Trophoblast cell (in vitro differentiated cells and primary cell): ENCODE data around the gene KIF18B.

Experiments used
- DNase-seq, 2 donors: peaks; one replicate each; pipeline ENCODE4 v3.0.0-alpha.2; 2016
- H2AFZ ChIP-seq: 2 replicates; pipeline ENCODE4 v1.6.1; 2013; ENCODE audit warnings: low read length, moderate library complexity, mild to moderate bottlenecking; ENCODE audit not compliant: insufficient read depth, poor library complexity
- H2AK5ac ChIP-seq: 2 replicates; pipeline ENCODE4 v1.6.1; 2013; ENCODE audit warnings: mild to moderate bottlenecking, low read length
- H2BK120ac ChIP-seq: 2 replicates; pipeline ENCODE4 v1.6.1; 2013; ENCODE audit warnings: low read length, mild to moderate bottlenecking, moderate library complexity; ENCODE audit not compliant: insufficient read depth, poor library complexity
- H2BK12ac ChIP-seq: 2 replicates; pipeline ENCODE4 v1.6.1; 2013; ENCODE audit warnings: mild to moderate bottlenecking, low read length, moderate library complexity
- H2BK5ac ChIP-seq: 2 replicates; pipeline ENCODE4 v1.6.1; 2013; ENCODE audit warnings: low read length, low read depth, moderate library complexity, mild to moderate bottlenecking; ENCODE audit not compliant: poor library complexity
- H3K14ac ChIP-seq: 2 replicates; pipeline ENCODE4 v1.6.1; 2013; ENCODE audit warnings: mild to moderate bottlenecking, low read length
- H3K18ac ChIP-seq: 2 replicates; pipeline ENCODE4 v1.6.1; 2013; ENCODE audit warnings: mild to moderate bottlenecking, low read length
- H3K23ac ChIP-seq: 2 replicates; pipeline ENCODE4 v1.6.1; 2013; ENCODE audit warnings: low read length
- H3K27ac ChIP-seq: 2 replicates; pipeline ENCODE4 v1.5.1; 2013; ENCODE audit warnings: low read depth, mild to moderate bottlenecking, inconsistent platforms, low read length, moderate library complexity
- H3K27me3 ChIP-seq: 2 replicates; pipeline ENCODE4 v1.6.1; 2013; ENCODE audit warnings: inconsistent platforms, mild to moderate bottlenecking, low read length, moderate library complexity; ENCODE audit not compliant: insufficient read depth
- H3K36me3 ChIP-seq, 2 experiments: 1 replicate in 1 of 2; 2 replicates in 1 of 2; pipeline ENCODE4 v1.6.1; 2013; ENCODE audit warnings: low read length in 2 of 2, mild to moderate bottlenecking in 2 of 2, moderate library complexity in 1 of 2; ENCODE audit not compliant: insufficient read depth in 2 of 2, control insufficient read depth in 1 of 2
- H3K4ac ChIP-seq: 2 replicates; pipeline ENCODE4 v1.6.1; 2013; ENCODE audit warnings: low read depth, mild to moderate bottlenecking, low read length, moderate library complexity
- H3K4me1 ChIP-seq, 2 experiments: 1 replicate in 1 of 2; 2 replicates in 1 of 2; pipeline ENCODE4 v1.6.1; 2013; ENCODE audit warnings: low read length in 2 of 2, mild to moderate bottlenecking in 2 of 2, moderate library complexity in 1 of 2; ENCODE audit not compliant: insufficient read depth in 2 of 2, control insufficient read depth in 1 of 2
- H3K4me2 ChIP-seq: 2 replicates; pipeline ENCODE4 v1.6.1; 2013; ENCODE audit warnings: inconsistent platforms, mild to moderate bottlenecking, low read length, moderate library complexity
- H3K4me3 ChIP-seq: 2 replicates; pipeline ENCODE4 v1.5.1; 2013; ENCODE audit warnings: mild to moderate bottlenecking, low read depth, low read length, inconsistent platforms
- H3K79me1 ChIP-seq: one replicate; pipeline ENCODE4 v1.6.1; 2013; ENCODE audit warnings: low read length
- H3K79me2 ChIP-seq: 2 replicates; pipeline ENCODE4 v1.6.1; 2013; ENCODE audit warnings: low read length, mild to moderate bottlenecking; ENCODE audit not compliant: control insufficient read depth, insufficient read depth, poor library complexity
- H3K9ac ChIP-seq: 2 replicates; pipeline ENCODE4 v1.6.1; 2013; ENCODE audit warnings: mild to moderate bottlenecking, low read length
- H3K9me3 ChIP-seq: 2 replicates; pipeline ENCODE4 v1.6.1; 2013; ENCODE audit warnings: low read depth, mild to moderate bottlenecking, control low read depth, inconsistent platforms, low read length; ENCODE audit not compliant: insufficient read depth
- H4K12ac ChIP-seq: 2 replicates; pipeline ENCODE4 v1.6.1; 2013; ENCODE audit warnings: low read depth, mild to moderate bottlenecking, low read length, moderate library complexity
- H4K8ac ChIP-seq: 2 replicates; pipeline ENCODE4 v1.6.1; 2013; ENCODE audit warnings: low read depth, mild to moderate bottlenecking, low read length, moderate library complexity
- H4K91ac ChIP-seq: one replicate; pipeline ENCODE4 v1.6.1; 2013; ENCODE audit warnings: low read depth, mild to moderate bottlenecking, low read length, moderate library complexity
- WGBS: extraction: QIAGEN DNeasy Blood & Tissue Kit; methylation state at CpG from one replicate; pipeline ENCODE4 v1.1.7; 2013; ENCODE audit warnings: missing lambda C conversion rate; ENCODE audit not compliant: insufficient read length, insufficient coverage; ENCODE audit errors: extremely low coverage; 5-methylcytosine and 5-hydroxymethylcytosine counted together

Gene KIF18B

GRCh38 chr17:44924107-44924544 is 23.4 kb downstream of the KIF18B start:
- Histone ChIP-seq H3K23ac (no peak overlapping the region), H2AFZ (no peak overlapping the region), H2BK120ac (no peak overlapping the region), H3K18ac (no peak overlapping the region), H3K79me2 (no peaks in the 10 kb centered on the region), H3K9ac (no peak overlapping the region), H2AK5ac (no peak overlapping the region), H3K4me2 (no peak overlapping the region), H3K14ac (no peak overlapping the region), H3K9me3 (no peaks in the 10 kb centered on the region), H3K4me3 (no peak overlapping the region), H4K8ac (no peak overlapping the region), H3K27me3 (no peaks in the 10 kb centered on the region), H3K4me1 (no peaks in the 10 kb centered on the region), H4K91ac (no peak overlapping the region), H4K12ac (no peak overlapping the region), H2BK12ac (no peak overlapping the region), H3K36me3 (peaks cover 35 to 36% of the 10 kb centered on the region in 2 experiments), H3K27ac (no peak overlapping the region), H3K79me1 (no peaks in the 10 kb centered on the region), H2BK5ac (no peak overlapping the region), H3K4ac (no peak overlapping the region)
- no peak for DNase-seq
- WGBS = no CpG with 5 or more reads among the region's 9 CpGs

- H4K8ac ChIP-seq = no peak overlapping the region
- no peak overlapping the region for H3K18ac ChIP-seq
- no peak overlapping the region for H3K4me2 ChIP-seq
- no peak overlapping the region for H4K12ac ChIP-seq
- H3K9me3 ChIP-seq = no peaks in the 10 kb centered on the region
- no peaks in the 10 kb centered on the region for H3K4me1 ChIP-seq
- no peak overlapping the region for H4K91ac ChIP-seq
- no peaks in the 10 kb centered on the region for H3K79me1 ChIP-seq
- no CpG with 5 or more reads among the region's 19 CpGs for WGBS
- no peak overlapping the region for H3K14ac ChIP-seq
- H3K4me3 ChIP-seq = no peak overlapping the region
- H3K4ac ChIP-seq = no peak overlapping the region
- H3K9ac ChIP-seq = no peak overlapping the region
- H2BK5ac ChIP-seq = no peak overlapping the region
- H3K36me3 ChIP-seq = peaks cover 22 to 24% of the 10 kb centered on the region in 2 experiments
- H2BK120ac ChIP-seq = no peak overlapping the region
- H2AFZ ChIP-seq = no peak overlapping the region
- no peak overlapping the region for H2AK5ac ChIP-seq
- H3K27ac ChIP-seq = no peak overlapping the region
- no peaks in the 10 kb centered on the region for H3K79me2 ChIP-seq
- H3K27me3 ChIP-seq = no peaks in the 10 kb centered on the region
- no peak overlapping the region for H3K23ac ChIP-seq
- no peak overlapping the region for H2BK12ac ChIP-seq
- no peak for DNase-seq
Observed at GRCh38 chr17:44922746-44923470, 24.7 kb downstream of the KIF18B start.

GRCh38 chr17:44922136-44922535 is 25.4 kb downstream of the KIF18B start:
- H2AK5ac ChIP-seq = no peak overlapping the region
- no peaks in the 10 kb centered on the region for H3K27me3 ChIP-seq
- H3K27ac ChIP-seq = no peak overlapping the region
- H3K9me3 ChIP-seq = no peaks in the 10 kb centered on the region
- no peak overlapping the region for H4K91ac ChIP-seq
- no peak overlapping the region for H3K14ac ChIP-seq
- H3K18ac ChIP-seq = no peak overlapping the region
- H3K4me2 ChIP-seq = no peak overlapping the region
- no CpG with 5 or more reads among the region's 6 CpGs for WGBS
- DNase-seq = no peak
- H4K12ac ChIP-seq = no peak overlapping the region
- no peaks in the 10 kb centered on the region for H3K79me1 ChIP-seq
- no peak overlapping the region for H2AFZ ChIP-seq
- H3K79me2 ChIP-seq = no peaks in the 10 kb centered on the region
- no peak overlapping the region for H3K23ac ChIP-seq
- H2BK120ac ChIP-seq = no peak overlapping the region
- H4K8ac ChIP-seq = no peak overlapping the region
- H3K9ac ChIP-seq = no peak overlapping the region
- H3K4me3 ChIP-seq = no peak overlapping the region
- no peak overlapping the region for H3K4ac ChIP-seq
- H2BK5ac ChIP-seq = no peak overlapping the region
- peaks cover 15 to 16% of the 10 kb centered on the region in 2 experiments for H3K36me3 ChIP-seq
- H3K4me1 ChIP-seq = no peaks in the 10 kb centered on the region
- no peak overlapping the region for H2BK12ac ChIP-seq

GRCh38 chr17:44921122-44921882 is 26.3 kb downstream of the KIF18B start:
- Histone ChIP-seq H2BK5ac (no peak overlapping the region), H2AK5ac (no peak overlapping the region), H4K12ac (no peak overlapping the region), H2BK120ac (no peak overlapping the region), H3K4me2 (no peak overlapping the region), H3K79me1 (no peaks in the 10 kb centered on the region), H3K9me3 (no peaks in the 10 kb centered on the region), H2BK12ac (no peak overlapping the region), H3K23ac (no peak overlapping the region), H2AFZ (no peak overlapping the region), H3K18ac (no peak overlapping the region), H4K91ac (no peak overlapping the region), H3K36me3 (peaks cover 6 to 9% of the 10 kb centered on the region in 2 experiments), H3K27ac (no peak overlapping the region), H3K4me1 (no peaks in the 10 kb centered on the region), H3K14ac (no peak overlapping the region), H3K4ac (no peak overlapping the region), H3K27me3 (no peaks in the 10 kb centered on the region), H4K8ac (no peak overlapping the region), H3K9ac (no peak overlapping the region), H3K79me2 (no peaks in the 10 kb centered on the region), H3K4me3 (no peak overlapping the region)
- WGBS = no CpG with 5 or more reads among the region's 11 CpGs
- DNase-seq = no peak
